OCI-LY1 (cell line): ENCODE measurements around the gene STMP1.

Source experiments
- CTCF ChIP-seq: fragments of 200-600 bp; sonication (generic), shearing (Covaris generic); IDR thresholded peaks from 2 replicates; pipeline ENCODE4 v1.5.1; 2017; ENCODE audit warnings: mild to moderate bottlenecking, antibody characterized with exemption, low read length, moderate library complexity, mixed read lengths
- EZH2 ChIP-seq: fragments of 200-600 bp; sonication (generic), shearing (Covaris generic); IDR thresholded peaks from 2 replicates; pipeline ENCODE4 v1.8.0; 2017; ENCODE audit warnings: borderline replicate concordance, mixed run types, mild to moderate bottlenecking, antibody characterized with exemption, low read length, moderate library complexity, mixed read lengths

GRCh38 chr7:135618510-135618909, 43.8 kb upstream of the STMP1 start:
- TF ChIP-seq CTCF (no peak), EZH2 (no peak)
